Left ventricle myocardium superior (tissue), 1 donor: ENCODE measurements around the gene MYLK3. TPM values are rescaled to one million over a fixed set of nuclear protein-coding genes. Genes with fewer than 3 reads are reported as not detected.
"Not testable (repeated sequence)": the region's sequence is repeated elsewhere in the genome, so short reads cannot be mapped to it uniquely, and the experiment has no call there.

Source experiments
- ATAC-seq: fragments of 200-7000 bp; cut with Tn5 transposase; one replicate; pipeline ENCODE4 v1.9.1; 2020; ENCODE audit warnings: mild to moderate bottlenecking, moderate library complexity
- DNase-seq: peaks from one replicate; pipeline ENCODE4 v3.0.0-alpha.2; 2020
- intact Hi-C: fragments of 100-400 bp; cut with micrococcal nuclease; formaldehyde crosslinking; loops from one replicate; pipeline ENCODE4 v1.11.0; 2022
- long read RNA-seq: library from polyadenylated mRNA; unstranded; transcript quantifications from one replicate; pipeline ENCODE4 v2.0.0, GENCODE V29; 2021
- total RNA-seq: library from RNA; stranded (reverse); fragmentation: NEBNext Ultra II Directional; extraction: Animal tissue kit (Norgen Biotek cat#: 25700); gene quantifications from one replicate; pipeline ENCODE4 v1.2.1, GENCODE V29; 2021
- donor health status: DM: no; HTN: yes; CAD: no; lungs with severe emphysema.

Gene MYLK3
- total RNA-seq = 274 TPM
- long read RNA-seq, full-length matches to known transcripts = 100 of 256 reads
- long read RNA-seq, partial matches to known transcripts = 40 of 256 reads
- long read RNA-seq, other reads (novel, unspliced or antisense) = 116 of 256 reads

- intact Hi-C loops = no loop called here
- DNase-seq (peak; percentile 84), ATAC-seq (peak; percentile 83)
Measured at GRCh38 chr16:46747777-46748651, at the start of gene MYLK3. TSS of gene MYLK3 (minus strand) at chr16:46748344. CDS start at chr16:46748193, 151 bp downstream.

DNA sequence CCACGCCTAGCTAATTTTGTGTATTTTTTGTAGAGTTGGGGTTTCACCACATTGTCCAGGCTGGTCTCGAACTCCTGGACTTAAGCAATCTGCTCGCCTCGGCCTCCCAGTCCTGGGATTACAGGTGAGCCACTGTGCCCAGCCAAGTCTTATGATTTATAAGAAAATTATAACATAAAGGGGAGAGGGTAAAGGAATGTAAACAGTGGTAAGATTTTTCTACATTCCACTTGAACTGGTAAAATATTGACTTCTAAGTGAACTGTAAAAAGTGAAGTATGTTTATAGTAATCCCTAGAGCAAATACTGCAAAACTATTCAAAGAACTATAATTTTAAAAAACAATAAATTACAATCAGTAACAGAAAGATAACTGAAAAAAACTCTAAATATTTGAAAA is 49.4 kb upstream of the MYLK3 start:
- no peak for DNase-seq
- no peak for ATAC-seq
- intact Hi-C loops = no loop called here

- DNase-seq = no peak
- ATAC-seq = no peak
- intact Hi-C loops = no loop called here
Measured at GRCh38 chr16:46796764-46797269, 48.7 kb upstream of the MYLK3 start.

GRCh38 chr16:46793841-46794240 is 45.7 kb upstream of the MYLK3 start:
- no peak for ATAC-seq
- DNase-seq = no peak
- intact Hi-C loops = no loop called here

- intact Hi-C loops = no loop called here
- ATAC-seq (no peak), DNase-seq (no peak)
Measured at GRCh38 chr16:46790599-46791270, 42.6 kb upstream of the MYLK3 start.

GRCh38 chr16:46789499-46790414 is 41.6 kb upstream of the MYLK3 start:
- intact Hi-C loops = no loop called here
- DNase-seq (peak; percentile 87), ATAC-seq (peak; percentile 98)

DNA sequence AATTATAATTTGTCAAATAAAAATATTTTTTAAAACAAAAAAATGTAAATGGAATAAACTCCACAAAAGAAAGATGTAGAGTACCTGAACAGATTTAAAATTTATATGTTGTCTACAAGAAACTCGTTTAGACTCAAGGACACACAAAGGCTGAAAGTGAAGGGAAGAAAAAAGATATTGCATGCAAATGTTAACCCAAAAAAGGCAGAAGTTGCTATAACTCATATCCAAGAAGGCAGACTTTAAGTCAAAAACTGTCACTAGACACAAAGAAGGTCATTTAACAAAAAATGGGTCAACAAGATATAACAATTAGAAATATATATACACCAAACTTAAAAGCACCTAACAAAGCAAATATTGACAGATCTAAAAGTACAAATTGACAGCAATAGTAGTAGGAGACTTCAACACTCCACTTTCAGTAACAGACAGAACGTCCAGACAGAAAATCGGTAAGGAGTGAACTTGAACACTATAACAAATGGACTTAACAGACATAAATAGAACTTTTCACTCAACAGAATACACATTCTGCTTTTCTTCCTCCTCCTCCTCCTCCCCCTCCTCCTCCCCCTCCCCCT is 40.8 kb upstream of the MYLK3 start:
- intact Hi-C loops = no loop called here
- no peak for ATAC-seq
- no peak for DNase-seq

GRCh38 chr16:46787909-46788308 is 39.8 kb upstream of the MYLK3 start:
- no peak for ATAC-seq
- intact Hi-C loops = no loop called here
- no peak for DNase-seq

- intact Hi-C loops = no loop called here
- ATAC-seq = no peak
Measured at GRCh38 chr16:46785076-46785845, 37.1 kb upstream of the MYLK3 start.

GRCh38 chr16:46784569-46784968 is 36.4 kb upstream of the MYLK3 start:
- intact Hi-C loops, ATAC-seq, DNase-seq: not testable (repeated sequence)

More at GRCh38 chr16:46785076-46785845, 37.1 kb upstream of the MYLK3 start:
- DNase-seq = no peak

- intact Hi-C loops = no loop called here
- DNase-seq (no peak), ATAC-seq (no peak)
Measured at GRCh38 chr16:46783800-46784199, 35.7 kb upstream of the MYLK3 start.

DNA sequence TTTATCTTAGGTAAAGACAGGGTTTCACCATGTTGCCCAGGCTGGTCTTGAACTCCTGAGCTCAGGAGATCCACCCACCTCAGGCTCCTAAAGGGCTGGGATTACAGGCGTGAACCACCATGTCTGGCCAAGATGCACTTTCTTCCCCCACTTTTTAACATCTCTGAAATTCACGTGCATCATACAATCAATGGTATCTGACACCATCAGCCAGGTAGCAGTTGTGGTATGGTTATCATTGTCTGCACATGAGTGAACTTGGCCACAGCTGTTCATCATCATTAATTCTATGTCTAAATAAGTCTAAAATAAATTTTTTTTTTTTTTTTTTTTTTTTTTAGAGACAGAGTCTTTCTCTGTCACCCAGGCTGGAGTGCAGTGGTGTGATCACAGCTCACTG is 34.2 kb upstream of the MYLK3 start:
- no peak for DNase-seq
- ATAC-seq = no peak
- intact Hi-C loops = no loop called here

DNA sequence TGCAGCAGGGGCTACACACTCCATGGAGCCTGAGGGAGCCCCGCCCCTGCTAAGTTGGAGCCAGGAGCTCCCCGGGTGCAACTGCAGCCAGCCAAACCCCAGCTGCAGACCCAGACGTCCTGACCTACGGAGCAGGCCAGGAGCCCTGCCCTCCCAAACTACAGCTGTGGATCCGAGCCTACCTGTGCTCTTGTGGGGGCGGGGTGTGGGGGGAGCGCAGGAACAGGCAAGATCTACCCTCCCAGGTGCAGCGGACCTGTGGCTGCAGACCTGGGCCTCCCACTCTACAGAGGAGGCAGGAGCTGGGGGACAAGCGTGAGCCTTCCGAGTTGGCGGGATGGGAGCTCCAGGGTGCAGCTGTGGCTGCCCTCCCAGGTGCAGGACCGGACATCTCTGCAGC is 29.7 kb upstream of the MYLK3 start:
- no peak for ATAC-seq
- DNase-seq = no peak
- intact Hi-C loops = no loop called here

- ATAC-seq (no peak), DNase-seq (no peak)
- intact Hi-C loops = no loop called here
Measured at GRCh38 chr16:46775214-46775613, 27.1 kb upstream of the MYLK3 start.

DNA sequence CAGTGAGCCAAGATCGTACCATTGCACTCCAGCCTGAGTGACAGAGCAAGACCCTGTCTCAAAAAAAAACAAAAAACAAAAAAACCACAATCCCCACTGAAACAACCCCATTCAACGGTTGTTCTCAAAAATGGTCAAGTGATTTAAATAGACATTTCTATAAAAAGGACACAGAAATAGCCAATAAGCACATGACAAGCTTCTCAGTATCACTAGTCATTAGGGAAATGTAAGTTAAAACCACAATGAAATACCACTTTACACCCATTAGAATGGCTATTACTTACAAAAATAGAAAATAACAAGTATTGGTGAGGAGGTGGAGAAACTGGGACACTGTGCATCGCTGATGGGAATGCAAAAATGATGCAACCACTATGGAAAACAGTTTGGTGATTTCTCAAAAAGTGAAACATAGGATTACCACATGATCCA is 26.6 kb upstream of the MYLK3 start:
- ATAC-seq = no peak
- intact Hi-C loops = no loop called here

DNA sequence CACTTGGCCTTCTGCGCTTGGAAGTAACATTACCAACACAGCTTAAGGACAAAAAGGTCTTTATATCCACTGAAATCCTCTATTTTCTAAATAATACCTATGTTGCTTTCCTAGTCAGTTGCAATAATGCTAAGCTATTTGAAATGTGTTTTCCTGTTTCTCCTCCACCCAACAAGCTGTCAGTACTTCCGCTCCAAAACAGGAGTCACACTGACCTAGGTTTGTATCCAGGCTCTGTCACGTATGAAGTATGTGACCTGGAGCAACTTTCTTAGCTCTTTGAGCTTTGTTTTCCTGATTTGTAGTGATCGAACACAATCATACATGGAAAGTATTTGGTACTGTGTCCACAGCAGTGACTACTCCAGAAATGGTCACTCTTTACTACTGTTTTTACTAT is 24.3 kb upstream of the MYLK3 start:
- intact Hi-C loops = no loop called here
- no peak for ATAC-seq
- no peak for DNase-seq

More for the DNA sequence above, 26.6 kb upstream of the MYLK3 start:
- no peak for DNase-seq

- ATAC-seq = no peak
- intact Hi-C loops = no loop called here
Measured at GRCh38 chr16:46768809-46769208, 20.7 kb upstream of the MYLK3 start.

GRCh38 chr16:46765050-46765449 is 16.9 kb upstream of the MYLK3 start:
- intact Hi-C loops = no loop called here
- no peak for ATAC-seq

More at GRCh38 chr16:46768809-46769208, 20.7 kb upstream of the MYLK3 start:
- no peak for DNase-seq

More at GRCh38 chr16:46765050-46765449, 16.9 kb upstream of the MYLK3 start:
- no peak for DNase-seq
